PC-3 (cell line): ENCODE measurements around the gene UGT2B10.

Experiments
- EZH2 ChIP-seq: fragments of 300-600 bp; sonication (generic); IDR thresholded peaks from one replicate; pipeline ENCODE4 v1.6.1; 2017; ENCODE audit warnings: antibody characterized with exemption, mild to moderate bottlenecking, low read length; ENCODE audit not compliant: unreplicated experiment
- EZH2phosphoT487 ChIP-seq: fragments of 300-600 bp; sonication (generic); IDR thresholded peaks from 2 replicates; pipeline ENCODE4 v1.6.1; 2018; ENCODE audit warnings: mild to moderate bottlenecking, antibody characterized with exemption, low read length, borderline replicate concordance
- TF ChIP-seq, protein P1 (sequence below): fragments of 300-600 bp; sonication (generic); conservative IDR thresholded peaks from 2 replicates; pipeline ENCODE4 v1.5.1; 2017; ENCODE audit warnings: antibody characterized with exemption, low read depth, mild to moderate bottlenecking, low read length

- TF ChIP-seq, protein P1, sequence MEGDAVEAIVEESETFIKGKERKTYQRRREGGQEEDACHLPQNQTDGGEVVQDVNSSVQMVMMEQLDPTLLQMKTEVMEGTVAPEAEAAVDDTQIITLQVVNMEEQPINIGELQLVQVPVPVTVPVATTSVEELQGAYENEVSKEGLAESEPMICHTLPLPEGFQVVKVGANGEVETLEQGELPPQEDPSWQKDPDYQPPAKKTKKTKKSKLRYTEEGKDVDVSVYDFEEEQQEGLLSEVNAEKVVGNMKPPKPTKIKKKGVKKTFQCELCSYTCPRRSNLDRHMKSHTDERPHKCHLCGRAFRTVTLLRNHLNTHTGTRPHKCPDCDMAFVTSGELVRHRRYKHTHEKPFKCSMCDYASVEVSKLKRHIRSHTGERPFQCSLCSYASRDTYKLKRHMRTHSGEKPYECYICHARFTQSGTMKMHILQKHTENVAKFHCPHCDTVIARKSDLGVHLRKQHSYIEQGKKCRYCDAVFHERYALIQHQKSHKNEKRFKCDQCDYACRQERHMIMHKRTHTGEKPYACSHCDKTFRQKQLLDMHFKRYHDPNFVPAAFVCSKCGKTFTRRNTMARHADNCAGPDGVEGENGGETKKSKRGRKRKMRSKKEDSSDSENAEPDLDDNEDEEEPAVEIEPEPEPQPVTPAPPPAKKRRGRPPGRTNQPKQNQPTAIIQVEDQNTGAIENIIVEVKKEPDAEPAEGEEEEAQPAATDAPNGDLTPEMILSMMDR = no peak
- TF ChIP-seq EZH2 (no peak), EZH2phosphoT487 (no peak)
Measured at GRCh38 chr4:68865188-68865638, 49.4 kb downstream of the UGT2B10 start.
